Measurements from ENCODE around the gene LTBP2. TPM values are rescaled to one million over a fixed set of nuclear protein-coding genes. Genes with fewer than 3 reads are reported as not detected.

Gene LTBP2
- total RNA-seq, 1 experiment from 2014 or later = 1.5 TPM

DNA sequence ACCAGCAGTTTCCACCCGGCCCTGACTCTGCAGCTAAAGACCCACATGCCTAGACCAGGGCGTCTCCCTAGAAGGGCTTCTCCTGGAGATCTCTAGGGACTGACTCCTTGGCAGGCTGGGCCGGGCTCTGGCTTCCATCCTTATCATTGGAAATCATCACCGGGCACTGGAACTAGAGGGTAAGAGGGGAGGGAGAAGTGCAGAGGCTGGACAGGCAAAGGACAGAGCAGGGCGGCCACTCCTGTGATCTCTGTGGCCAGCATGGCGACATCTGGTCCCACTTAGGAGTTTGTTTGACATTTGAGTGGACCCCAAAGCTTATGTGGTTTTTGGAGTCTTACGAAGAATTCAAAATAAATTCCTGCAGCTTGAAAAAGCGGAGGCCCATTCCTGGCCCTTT lies 7.1 kb downstream of the LTBP2 start (continued):
- TF ChIP-seq, protein P1, sequence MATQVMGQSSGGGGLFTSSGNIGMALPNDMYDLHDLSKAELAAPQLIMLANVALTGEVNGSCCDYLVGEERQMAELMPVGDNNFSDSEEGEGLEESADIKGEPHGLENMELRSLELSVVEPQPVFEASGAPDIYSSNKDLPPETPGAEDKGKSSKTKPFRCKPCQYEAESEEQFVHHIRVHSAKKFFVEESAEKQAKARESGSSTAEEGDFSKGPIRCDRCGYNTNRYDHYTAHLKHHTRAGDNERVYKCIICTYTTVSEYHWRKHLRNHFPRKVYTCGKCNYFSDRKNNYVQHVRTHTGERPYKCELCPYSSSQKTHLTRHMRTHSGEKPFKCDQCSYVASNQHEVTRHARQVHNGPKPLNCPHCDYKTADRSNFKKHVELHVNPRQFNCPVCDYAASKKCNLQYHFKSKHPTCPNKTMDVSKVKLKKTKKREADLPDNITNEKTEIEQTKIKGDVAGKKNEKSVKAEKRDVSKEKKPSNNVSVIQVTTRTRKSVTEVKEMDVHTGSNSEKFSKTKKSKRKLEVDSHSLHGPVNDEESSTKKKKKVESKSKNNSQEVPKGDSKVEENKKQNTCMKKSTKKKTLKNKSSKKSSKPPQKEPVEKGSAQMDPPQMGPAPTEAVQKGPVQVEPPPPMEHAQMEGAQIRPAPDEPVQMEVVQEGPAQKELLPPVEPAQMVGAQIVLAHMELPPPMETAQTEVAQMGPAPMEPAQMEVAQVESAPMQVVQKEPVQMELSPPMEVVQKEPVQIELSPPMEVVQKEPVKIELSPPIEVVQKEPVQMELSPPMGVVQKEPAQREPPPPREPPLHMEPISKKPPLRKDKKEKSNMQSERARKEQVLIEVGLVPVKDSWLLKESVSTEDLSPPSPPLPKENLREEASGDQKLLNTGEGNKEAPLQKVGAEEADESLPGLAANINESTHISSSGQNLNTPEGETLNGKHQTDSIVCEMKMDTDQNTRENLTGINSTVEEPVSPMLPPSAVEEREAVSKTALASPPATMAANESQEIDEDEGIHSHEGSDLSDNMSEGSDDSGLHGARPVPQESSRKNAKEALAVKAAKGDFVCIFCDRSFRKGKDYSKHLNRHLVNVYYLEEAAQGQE (IDR thresholded peaks at IDR 0.05; ENCODE audit: low read depth) = no peak
- TF ChIP-seq YY1 (IDR thresholded peaks at IDR 0.05; ENCODE audit: extremely low read depth, insufficient replicate concordance, low read depth, low read length) (no peak), ZNF274 (IDR thresholded peaks at IDR 0.05; ENCODE audit: low read depth, low read length) (no peak), SP1 (IDR thresholded peaks at IDR 0.05; ENCODE audit: low read depth) (no peak)

DNA sequence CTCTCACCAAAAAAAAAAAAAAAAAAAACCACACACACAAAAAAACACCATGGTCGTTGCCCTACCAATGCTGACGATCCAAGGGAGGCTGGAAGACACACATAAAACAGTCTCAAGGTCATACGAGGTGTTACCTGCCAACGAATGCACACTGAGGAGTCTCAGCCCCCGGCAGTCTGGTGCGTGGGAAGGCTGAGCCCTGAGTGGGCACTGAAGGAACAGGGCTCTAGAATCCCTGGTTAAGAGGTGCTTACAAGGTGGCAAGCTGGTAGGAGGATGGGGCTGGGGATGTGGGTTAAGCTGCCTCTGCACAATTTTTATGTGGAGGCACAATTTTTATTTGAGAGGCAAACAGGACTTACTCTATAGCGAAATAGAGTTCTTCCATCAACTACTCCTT lies 7.9 kb downstream of the LTBP2 start:
- Histone ChIP-seq H3K4me2 (ENCODE audit: low read length) (no peak overlapping the region), H3K36me3 (ENCODE audit: control insufficient read depth in 1 of 2, insufficient read depth in 2 of 2, low read length in 2 of 2) (no peaks in the 10 kb centered on the region), H2AFZ (ENCODE audit: low read depth, low read length, poor library complexity, severe bottlenecking) (no peak overlapping the region), H3K9ac (ENCODE audit: low read length) (no peak overlapping the region), H3K4me1 (ENCODE audit: control insufficient read depth in 1 of 2, insufficient read depth in 2 of 2, low read length in 2 of 2) (peaks cover 0 to 2% of the 10 kb centered on the region in 2 experiments; a peak in 1 of 4 replicates), H4K20me1 (ENCODE audit: insufficient read depth) (no peaks in the 10 kb centered on the region), H3K79me2 (ENCODE audit: insufficient read depth, low read length) (no peaks in the 10 kb centered on the region), H3K9me2 (ENCODE audit: insufficient read depth) (no peaks in the 10 kb centered on the region), H3K9me3 (ENCODE audit: control insufficient read depth in 1 of 2, insufficient read depth in 1 of 2, low read depth in 1 of 2, low read length in 2 of 2) (no peaks in the 10 kb centered on the region), H3K27ac (ENCODE audit: low read depth, low read length) (no peak overlapping the region), H3K4me3 (replicated peaks in 1 of 2; ENCODE audit: low read depth in 1 of 2, low read length in 2 of 2) (no peak overlapping the region), H3K27me3 (ENCODE audit: insufficient read depth, low read length) (no peaks in the 10 kb centered on the region)
- intact Hi-C loops (cut with micrococcal nuclease) = no loop called here
- DNase-seq (ENCODE audit: low read depth, low spot score) = no peak
- TF ChIP-seq CEBPB (IDR thresholded peaks at IDR 0.05; ENCODE audit: low read depth) (no peak), CBX3 (IDR thresholded peaks at IDR 0.05; ENCODE audit: low read depth) (no peak), EGR1 (IDR thresholded peaks at IDR 0.05; ENCODE audit: low read depth) (no peak), POLR2A (IDR thresholded peaks at IDR 0.05; ENCODE audit: borderline replicate concordance, extremely low read depth, insufficient read depth, insufficient read length) (no peak)
- TF ChIP-seq, protein P2, sequence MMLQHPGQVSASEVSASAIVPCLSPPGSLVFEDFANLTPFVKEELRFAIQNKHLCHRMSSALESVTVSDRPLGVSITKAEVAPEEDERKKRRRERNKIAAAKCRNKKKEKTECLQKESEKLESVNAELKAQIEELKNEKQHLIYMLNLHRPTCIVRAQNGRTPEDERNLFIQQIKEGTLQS (IDR thresholded peaks at IDR 0.05) = no peak
- ChIA-PET RAD21 (ENCODE audit: low non-redundant PET in 1 of 2, low total read pairs in 2 of 2, uncharacterized antibody in 2 of 2, unreplicated experiment in 2 of 2) (no interaction called here), POLR2A (no interaction called here), CTCF (interaction anchor here (1.6 kb wide), 1 partner anchor 200 kb away, joined by 4 read pairs; no protein-coding TSS in a partner anchor)
- BruUV-seq (replicated peaks) = no TSS peak
- no peak for ATAC-seq
